Endothelial cell of umbilical vein (primary cell): Measurements from ENCODE around the gene SMIM24. TPM values are rescaled to one million over a fixed set of nuclear protein-coding genes. Genes with fewer than 3 reads are reported as not detected.

Source experiments
- BruUV-seq: library from RNA; stranded (reverse); fragments of 400-500 nt; replicated peaks from 2 replicates; lab custom pipeline; 2021; lab: Mats Ljungman, UMichigan
- CTCF ChIA-PET: fragments of 300-600, 350-600 bp; sonication (Branson Sonifier 250); formaldehyde crosslinking; loops from one replicate; lab custom pipeline; 2021; ENCODE audit warnings: antibody characterized with exemption, inconsistent platforms; lab: Charles Lee
- POLR2A ChIA-PET: fragments of 300-600, 350-600 bp; sonication (Branson Sonifier 250); formaldehyde crosslinking; loops from one replicate; lab custom pipeline; 2021; ENCODE audit warnings: antibody characterized with exemption, inconsistent platforms; lab: Charles Lee
- DNase-seq: peaks from one replicate; pipeline ENCODE4 v3.0.0-alpha.2; 2011; ENCODE audit warnings: low read depth, low spot score
- FAIRE-seq: peaks from 2 replicates; lab custom pipeline; 2011; peaks lifted over from hg19 to GRCh38; lab: Jason Lieb, UNC
- H2AFZ ChIP-seq: 2 replicates; pipeline ENCODE4 v1.6.0; 2012; ENCODE audit warnings: low read depth, low read length, control low read depth, inconsistent platforms
- H3K27ac ChIP-seq: 2 replicates; pipeline ENCODE4 v1.5.1; 2011; ENCODE audit warnings: low read depth, mild to moderate bottlenecking, control low read depth, low read length, moderate library complexity; ENCODE audit not compliant: insufficient read depth
- H3K27me3 ChIP-seq, 2 experiments: 2 replicates each; pipeline versions ENCODE4 v1.6.0 to v1.6.1; 2011; ENCODE audit warnings: low read length in 2 of 2, mixed read lengths in 1 of 2; ENCODE audit not compliant: control insufficient read depth in 2 of 2, insufficient read depth in 2 of 2
- H3K36me3 ChIP-seq, 2 experiments: 2 replicates in 1 of 2; 3 replicates in 1 of 2; pipeline ENCODE4 v1.5.1; 2011; ENCODE audit warnings: low read length in 2 of 2, mild to moderate bottlenecking in 1 of 2, moderate library complexity in 1 of 2; ENCODE audit not compliant: control insufficient read depth in 2 of 2, insufficient read depth in 2 of 2; ENCODE audit errors: extremely low read depth in 1 of 2
- H3K4me1 ChIP-seq: 3 replicates; pipeline ENCODE4 v1.5.1; 2011; ENCODE audit warnings: mild to moderate bottlenecking, low read length; ENCODE audit not compliant: control insufficient read depth, insufficient read depth; ENCODE audit errors: extremely low read depth
- H3K4me2 ChIP-seq: 2 replicates; pipeline ENCODE4 v1.6.1; 2011; ENCODE audit warnings: low read length, control low read depth, mixed read lengths; ENCODE audit not compliant: insufficient read depth
- H3K4me3 ChIP-seq, 3 experiments: fragments of 200-600 bp in 1 of 3; sonication (generic), shearing (Covaris generic) in 1 of 3; replicated peaks in 1 of 3; 2 replicates each; pipeline ENCODE4 v1.5.1; 2011 to 2016; ENCODE audit warnings: control low read depth in 3 of 3, low read length in 3 of 3, mild to moderate bottlenecking in 2 of 3, inconsistent platforms in 1 of 3, low read depth in 1 of 3, moderate library complexity in 1 of 3; ENCODE audit not compliant: insufficient read depth in 1 of 3
- H3K79me2 ChIP-seq: 2 replicates; pipeline ENCODE4 v1.6.0; 2012; ENCODE audit warnings: low read length, inconsistent platforms; ENCODE audit not compliant: control insufficient read depth, insufficient read depth
- H3K9ac ChIP-seq: replicated peaks from 2 replicates; pipeline ENCODE3; 2011; ENCODE audit warnings: low read length, control low read depth; ENCODE audit not compliant: insufficient read depth; ENCODE audit errors: extremely low read depth
- H3K9me1 ChIP-seq: replicated peaks from 3 replicates; pipeline ENCODE4 v1.6.0; 2011; ENCODE audit warnings: mild to moderate bottlenecking, low read length; ENCODE audit not compliant: control insufficient read depth, insufficient read depth; ENCODE audit errors: extremely low read depth
- H3K9me3 ChIP-seq: replicated peaks from 2 replicates; pipeline ENCODE4 v1.5.1; 2012; ENCODE audit warnings: low read length, inconsistent platforms; ENCODE audit not compliant: control insufficient read depth, insufficient read depth
- H4K20me1 ChIP-seq: replicated peaks from 2 replicates; pipeline ENCODE3; 2011; ENCODE audit warnings: mild to moderate bottlenecking, low read length; ENCODE audit not compliant: control insufficient read depth, insufficient read depth; ENCODE audit errors: extremely low read depth
- EZH2 ChIP-seq: IDR thresholded peaks from 2 replicates; pipeline ENCODE4 v1.6.1; 2012; ENCODE audit warnings: borderline replicate concordance, low read depth, mild to moderate bottlenecking, moderate library complexity, low read length, inconsistent platforms; ENCODE audit not compliant: severe bottlenecking
- FOS ChIP-seq: IDR thresholded peaks from 2 replicates; pipeline ENCODE4 v1.6.1; 2011; ENCODE audit warnings: mild to moderate bottlenecking, low read length, moderate library complexity, borderline replicate concordance; ENCODE audit not compliant: insufficient read depth
- GATA2 ChIP-seq: IDR thresholded peaks from 2 replicates; pipeline ENCODE4 v1.7.0; 2011; ENCODE audit warnings: low read depth, mild to moderate bottlenecking, moderate library complexity, mixed read lengths, low read length; ENCODE audit not compliant: insufficient read length, insufficient read depth
- JUN ChIP-seq: IDR thresholded peaks from 2 replicates; pipeline ENCODE4 v1.6.1; 2011; ENCODE audit warnings: borderline replicate concordance, low read depth; ENCODE audit not compliant: insufficient read length, insufficient read depth
- MYC ChIP-seq: IDR thresholded peaks from one replicate; pipeline ENCODE4 v1.6.1; 2011; ENCODE audit warnings: mild to moderate bottlenecking, low read depth, low read length
- POLR2A ChIP-seq: IDR thresholded peaks from 2 replicates; pipeline ENCODE4 v1.6.1; 2012; ENCODE audit warnings: low read depth, mild to moderate bottlenecking, control low read depth, low read length
- POLR2AphosphoS5 ChIP-seq: IDR thresholded peaks from 2 replicates; pipeline ENCODE4 v1.6.1; 2012; ENCODE audit warnings: low read depth, mild to moderate bottlenecking, control low read depth, low read length, moderate library complexity; ENCODE audit not compliant: insufficient read depth
- dilution Hi-C: fragments of 300-500 bp; cut with MboI; formaldehyde crosslinking; loops from one replicate; pipeline ENCODE4 v1.15.0; 2019; ENCODE audit warnings: low sequenced_read_pairs; ENCODE audit not compliant: extremely low pct_ligation_motif_present
- intact Hi-C: fragments of 100-400 bp; cut with micrococcal nuclease; formaldehyde crosslinking; loops from one replicate; pipeline ENCODE4 v1.10.0; 2022
- polyA plus RNA-seq, 4 experiments: library from polyadenylated mRNA; depleted of rRNA in 3 of 4; stranded (reverse) in 3 of 4; unstranded in 1 of 4; fragments of >200 nt; gene quantifications; 2 replicates each; pipeline versions ENCODE4 v1.2.1 to v1.2.3, GENCODE V29; 2011 to 2012; ENCODE audit warnings: missing spikeins in 1 of 4
- total RNA-seq: library from RNA; stranded (reverse); gene quantifications from 2 replicates; pipeline ENCODE4 v1.2.3, GENCODE V29; 2021
- TF ChIP-seq, protein P1 (sequence below): IDR thresholded peaks from 2 replicates; pipeline ENCODE4 v1.6.1; 2011; ENCODE audit not compliant: insufficient read depth, insufficient read length
- TF ChIP-seq, protein P2 (sequence below), 2 donors: IDR thresholded peaks; 1 replicate in 1 of 2; 2 replicates in 1 of 2; pipeline ENCODE4 v1.5.1; 2011; ENCODE audit warnings: low read length in 2 of 2, mild to moderate bottlenecking in 2 of 2, moderate library complexity in 2 of 2, control low read depth in 1 of 2, inconsistent platforms in 1 of 2, low read depth in 1 of 2; ENCODE audit not compliant: insufficient read depth in 1 of 2; ENCODE audit errors: extremely low read depth in 1 of 2

SMIM24 gene
- total and polyA plus RNA-seq, 2 donors (not counting 3 experiments of a cell fraction or from before 2014, with no cell fraction given) = not detected

DNA sequence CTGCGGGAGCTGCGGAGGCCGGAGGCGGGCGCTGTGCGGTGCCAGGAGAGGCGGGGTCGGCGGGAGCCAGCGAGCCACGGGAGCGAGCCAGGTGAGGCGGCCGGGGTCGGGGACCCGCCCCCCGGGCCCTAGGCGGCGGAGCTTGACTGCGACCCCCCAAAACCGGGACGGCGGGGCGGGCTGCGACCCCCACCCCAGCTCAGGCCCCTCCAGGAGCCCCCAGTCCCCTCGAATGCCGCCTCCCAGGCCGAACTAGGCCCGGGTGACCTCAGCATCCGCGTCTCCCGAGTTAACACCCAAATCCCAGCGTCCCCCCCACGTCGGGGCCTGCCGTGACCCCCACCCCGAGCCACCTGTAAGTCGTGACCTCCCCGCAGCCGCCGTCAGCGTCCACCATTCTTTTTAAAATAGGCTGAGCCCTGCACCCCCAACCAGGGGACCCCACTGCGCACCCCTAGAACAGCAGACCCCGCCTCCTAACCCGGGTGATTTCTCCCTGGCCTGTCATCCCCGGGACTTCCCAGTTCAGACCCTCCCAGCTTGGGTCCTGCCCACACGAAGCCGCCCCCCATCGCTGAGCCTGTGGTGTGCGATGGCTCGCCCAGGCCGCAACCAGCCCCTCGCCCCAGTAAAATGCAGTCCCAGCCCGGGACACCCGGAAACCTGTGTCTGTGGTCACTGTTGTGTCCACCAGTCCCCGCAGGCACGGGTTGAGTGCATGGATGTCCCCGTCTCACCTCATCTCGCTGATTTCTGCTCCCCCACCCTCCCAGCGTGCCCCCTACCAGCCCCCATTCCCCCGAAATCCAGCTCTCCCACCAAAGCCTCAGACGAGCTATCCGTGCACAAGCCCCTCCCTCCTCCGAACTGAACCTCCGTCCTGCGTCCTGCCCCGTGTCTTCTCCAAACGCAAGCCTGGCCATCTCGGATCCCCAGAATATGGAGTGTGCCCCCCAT lies 26.3 kb upstream of the SMIM24 start:
- Histone ChIP-seq H3K4me3 (peak overlapping the region; percentile 72 to 91 (median 77)), H3K36me3 (peaks cover 0 to 10% of the 10 kb centered on the region in 2 experiments), H3K9me3 (no peaks in the 10 kb centered on the region), H3K27ac (peak overlapping the region; percentile 48), H3K4me2 (peak overlapping the region; percentile 73), H2AFZ (peak overlapping the region; percentile 49), H3K79me2 (peaks cover 55% of the 10 kb centered on the region), H4K20me1 (no peaks in the 10 kb centered on the region), H3K9ac (peak overlapping the region; percentile 85), H3K27me3 (no peaks in the 10 kb centered on the region), H3K9me1 (no peaks in the 10 kb centered on the region), H3K4me1 (peaks cover 10% of the 10 kb centered on the region)
- DNase-seq = peak; percentile 14
- FAIRE-seq = no peak
- intact Hi-C loops = loop anchor here (2.0 kb wide), 1 partner anchor 66 kb away; the partner anchor contains the start of gene HMG20B
- TF ChIP-seq JUN (no peak), POLR2A (no peak), MYC (no peak), GATA2 (no peak), POLR2AphosphoS5 (no peak), EZH2 (no peak), FOS (no peak)
- TF ChIP-seq, protein P1, sequence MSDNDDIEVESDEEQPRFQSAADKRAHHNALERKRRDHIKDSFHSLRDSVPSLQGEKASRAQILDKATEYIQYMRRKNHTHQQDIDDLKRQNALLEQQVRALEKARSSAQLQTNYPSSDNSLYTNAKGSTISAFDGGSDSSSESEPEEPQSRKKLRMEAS = no peak
- TF ChIP-seq, protein P2, sequence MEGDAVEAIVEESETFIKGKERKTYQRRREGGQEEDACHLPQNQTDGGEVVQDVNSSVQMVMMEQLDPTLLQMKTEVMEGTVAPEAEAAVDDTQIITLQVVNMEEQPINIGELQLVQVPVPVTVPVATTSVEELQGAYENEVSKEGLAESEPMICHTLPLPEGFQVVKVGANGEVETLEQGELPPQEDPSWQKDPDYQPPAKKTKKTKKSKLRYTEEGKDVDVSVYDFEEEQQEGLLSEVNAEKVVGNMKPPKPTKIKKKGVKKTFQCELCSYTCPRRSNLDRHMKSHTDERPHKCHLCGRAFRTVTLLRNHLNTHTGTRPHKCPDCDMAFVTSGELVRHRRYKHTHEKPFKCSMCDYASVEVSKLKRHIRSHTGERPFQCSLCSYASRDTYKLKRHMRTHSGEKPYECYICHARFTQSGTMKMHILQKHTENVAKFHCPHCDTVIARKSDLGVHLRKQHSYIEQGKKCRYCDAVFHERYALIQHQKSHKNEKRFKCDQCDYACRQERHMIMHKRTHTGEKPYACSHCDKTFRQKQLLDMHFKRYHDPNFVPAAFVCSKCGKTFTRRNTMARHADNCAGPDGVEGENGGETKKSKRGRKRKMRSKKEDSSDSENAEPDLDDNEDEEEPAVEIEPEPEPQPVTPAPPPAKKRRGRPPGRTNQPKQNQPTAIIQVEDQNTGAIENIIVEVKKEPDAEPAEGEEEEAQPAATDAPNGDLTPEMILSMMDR (IDR thresholded peaks at IDR 0.05; ENCODE audit: extremely low read depth in 1 of 2, insufficient read depth in 1 of 2, low read depth in 1 of 2, low read length in 2 of 2) = no peak
- no TSS peak for BruUV-seq
- POLR2A ChIA-PET = no interaction called here
- CTCF ChIA-PET = interaction anchor here (0.7 to 1.9 kb wide), 2 partner anchors 22 to 38 kb away, joined by 3 to 9 read pairs; no protein-coding TSS in a partner anchor
- dilution Hi-C loops = no loop called here
